ENCODE results near the gene GHR.
"Not testable (repeated sequence)": the region's sequence is repeated elsewhere in the genome, so short reads cannot be mapped to it uniquely, and the experiment has no call there.

The GHR gene

GRCh38 chr5:42655982-42656650 is 232.9 kb downstream of the GHR start:
- DNase-seq = no peak

GRCh38 chr5:42656651-42657015 is 233.4 kb downstream of the GHR start:
- DNase-seq = no peak

DNA sequence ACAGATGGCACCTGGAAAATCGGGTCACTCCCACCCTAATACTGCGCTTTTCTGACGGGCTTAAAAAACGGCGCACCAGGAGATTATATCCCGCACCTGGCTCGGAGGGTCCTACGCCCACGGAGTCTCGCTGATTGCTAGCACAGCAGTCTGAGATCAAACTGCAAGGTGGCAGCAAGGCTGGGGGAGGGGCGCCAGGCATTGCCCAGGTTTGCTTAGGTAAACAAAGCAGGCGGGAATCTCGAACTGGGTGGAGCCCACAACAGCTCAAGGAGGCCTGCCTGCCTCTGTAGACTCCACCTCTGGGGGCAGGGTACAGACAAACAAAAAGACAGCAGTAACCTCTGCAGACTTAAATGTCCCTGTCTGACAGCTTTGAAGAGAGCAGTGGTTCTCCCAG is 236.6 kb downstream of the GHR start:
- DNase-seq = not testable (repeated sequence)

DNA sequence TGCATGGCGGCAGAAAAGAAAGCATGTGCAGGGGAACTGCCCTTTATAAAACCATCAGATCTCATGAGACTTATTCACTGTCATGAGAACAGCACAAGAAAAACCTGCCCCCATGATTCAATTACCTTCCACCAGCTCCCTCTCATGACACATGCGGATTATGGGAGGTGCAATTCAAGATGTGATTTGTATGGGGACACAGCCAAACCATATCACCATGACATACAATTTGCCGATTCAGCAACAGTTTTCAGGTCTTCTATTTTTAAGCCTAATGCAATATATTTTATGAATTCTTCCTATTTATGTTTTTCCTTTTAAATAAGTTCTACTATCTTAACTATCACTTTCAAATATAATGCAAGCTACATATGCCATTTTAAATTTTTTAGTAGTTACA is 242.6 kb downstream of the GHR start:
- no peak for DNase-seq

GRCh38 chr5:42666869-42667268 is 243.6 kb downstream of the GHR start:
- no peak for DNase-seq

DNA sequence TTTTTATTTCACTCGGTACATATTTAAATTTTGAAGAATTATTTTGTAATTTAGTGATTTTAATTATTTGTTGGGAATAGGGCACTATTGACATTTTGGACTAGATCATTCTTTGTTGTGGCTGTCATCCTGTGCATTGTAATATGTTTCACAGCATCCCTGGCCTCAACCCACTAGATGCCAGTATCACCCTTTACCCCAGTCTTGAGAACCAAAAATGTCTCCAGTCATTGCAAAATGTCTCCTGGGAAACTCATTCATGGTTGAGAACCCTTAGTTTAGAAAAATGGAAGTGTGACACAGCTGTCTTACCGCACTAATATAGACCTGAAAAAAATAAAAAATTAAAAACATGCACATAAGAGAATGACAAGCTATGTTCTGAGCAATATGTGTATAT is 245.0 kb downstream of the GHR start:
- DNase-seq = no peak

GRCh38 chr5:42672925-42673324 is 249.7 kb downstream of the GHR start:
- no peak for DNase-seq

GRCh38 chr5:42675602-42676001 is 252.4 kb downstream of the GHR start:
- DNase-seq = no peak

GRCh38 chr5:42676362-42676761 is 253.1 kb downstream of the GHR start:
- DNase-seq = no peak

GRCh38 chr5:42677156-42677842 is 254.1 kb downstream of the GHR start:
- no peak for DNase-seq

- no peak for DNase-seq
Measured at GRCh38 chr5:42680046-42680445, 256.8 kb downstream of the GHR start.

- not testable (repeated sequence) for DNase-seq
Measured at GRCh38 chr5:42685078-42685477, 261.8 kb downstream of the GHR start.

- DNase-seq = no peak
Measured at GRCh38 chr5:42689391-42689790, 266.2 kb downstream of the GHR start.

DNA sequence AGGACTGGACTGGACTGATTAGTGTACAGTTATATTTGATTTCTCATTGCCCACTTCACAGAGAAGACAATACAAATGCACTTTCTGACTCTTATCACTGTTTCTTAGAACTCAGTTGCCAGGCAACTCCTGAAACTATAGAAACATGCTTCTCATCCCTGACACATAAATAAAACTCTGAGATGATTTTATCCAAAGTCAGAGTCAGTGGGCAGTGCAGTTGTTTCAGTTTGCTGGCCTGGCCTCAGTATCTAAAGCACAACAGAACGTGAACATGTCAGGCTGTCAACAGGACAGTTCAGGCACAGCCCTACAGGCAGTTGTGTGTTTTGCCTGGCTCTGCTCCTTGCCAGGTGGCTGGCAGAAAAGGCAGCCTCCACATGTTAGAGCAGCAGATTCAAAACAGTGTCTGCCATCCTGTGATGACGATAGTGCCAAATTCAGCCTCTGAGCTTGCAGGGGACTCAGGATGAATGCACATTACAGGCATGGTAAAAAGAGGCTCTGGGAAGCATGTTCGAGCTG is 268.2 kb downstream of the GHR start:
- no peak for DNase-seq

GRCh38 chr5:42701351-42702059 is 278.3 kb downstream of the GHR start:
- DNase-seq = no peak

DNA sequence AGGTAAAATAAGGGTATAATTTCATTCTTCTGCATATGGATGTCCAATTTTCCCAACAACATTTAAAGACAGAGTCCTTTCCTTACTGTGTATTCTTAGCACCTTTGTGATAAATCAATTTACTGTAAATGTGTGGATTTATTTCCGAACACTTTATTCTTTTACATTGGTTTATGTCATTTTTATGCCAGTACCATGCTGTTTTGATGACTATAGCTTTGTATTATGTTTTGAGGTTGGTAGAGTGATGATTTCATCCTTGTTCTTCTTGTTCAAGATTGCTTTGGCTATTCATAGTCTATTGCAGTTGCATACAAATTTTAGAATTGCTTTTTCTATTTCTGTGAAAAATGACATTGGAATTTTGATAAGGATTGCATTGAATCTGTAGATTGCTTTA is 280.0 kb downstream of the GHR start:
- no peak for DNase-seq

DNA sequence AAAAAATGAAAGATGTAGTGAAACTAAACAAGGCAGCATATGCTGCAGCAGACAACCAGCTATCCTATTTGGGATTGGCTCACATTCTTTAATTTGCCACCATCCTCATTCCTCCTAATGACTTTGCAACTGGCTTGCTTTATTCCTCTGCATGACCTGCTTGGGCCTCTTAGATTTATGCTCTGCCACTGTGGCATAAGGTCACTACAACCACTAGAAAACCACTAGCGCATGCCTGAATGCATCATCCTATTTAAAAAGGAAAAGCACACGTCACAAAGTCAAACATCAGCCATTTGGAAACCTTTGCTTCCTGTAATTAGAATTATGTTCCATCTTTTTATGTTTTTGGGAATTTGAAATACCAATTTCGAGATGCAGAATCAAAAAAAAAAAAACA is 292.5 kb downstream of the GHR start:
- no peak for DNase-seq

GRCh38 chr5:42718591-42718990 is 295.4 kb downstream of the GHR start:
- DNase-seq = peak in 1 of 2 donors; percentile 3

DNA sequence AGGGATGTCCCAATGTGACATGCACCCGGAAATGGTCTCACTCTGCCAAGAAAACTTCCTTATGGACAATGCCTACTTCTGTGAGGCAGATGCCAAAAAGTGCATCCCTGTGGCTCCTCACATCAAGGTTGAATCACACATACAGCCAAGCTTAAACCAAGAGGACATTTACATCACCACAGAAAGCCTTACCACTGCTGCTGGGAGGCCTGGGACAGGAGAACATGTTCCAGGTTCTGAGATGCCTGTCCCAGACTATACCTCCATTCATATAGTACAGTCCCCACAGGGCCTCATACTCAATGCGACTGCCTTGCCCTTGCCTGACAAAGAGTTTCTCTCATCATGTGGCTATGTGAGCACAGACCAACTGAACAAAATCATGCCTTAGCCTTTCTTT is 295.8 kb downstream of the GHR start:
- no peak for DNase-seq

DNA sequence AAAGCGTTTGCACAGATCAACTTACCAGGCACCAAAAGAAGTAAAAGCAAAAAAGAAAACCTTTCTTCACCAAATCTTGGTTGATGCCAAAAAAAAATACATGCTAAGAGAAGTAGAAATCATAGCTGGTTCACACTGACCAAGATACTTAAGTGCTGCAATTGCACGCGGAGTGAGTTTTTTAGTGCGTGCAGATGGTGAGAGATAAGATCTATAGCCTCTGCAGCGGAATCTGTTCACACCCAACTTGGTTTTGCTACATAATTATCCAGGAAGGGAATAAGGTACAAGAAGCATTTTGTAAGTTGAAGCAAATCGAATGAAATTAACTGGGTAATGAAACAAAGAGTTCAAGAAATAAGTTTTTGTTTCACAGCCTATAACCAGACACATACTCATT is 297.0 kb downstream of the GHR start:
- DNase-seq = no peak

GRCh38 chr5:42721484-42721883 is 298.2 kb downstream of the GHR start:
- no peak for DNase-seq

DNA sequence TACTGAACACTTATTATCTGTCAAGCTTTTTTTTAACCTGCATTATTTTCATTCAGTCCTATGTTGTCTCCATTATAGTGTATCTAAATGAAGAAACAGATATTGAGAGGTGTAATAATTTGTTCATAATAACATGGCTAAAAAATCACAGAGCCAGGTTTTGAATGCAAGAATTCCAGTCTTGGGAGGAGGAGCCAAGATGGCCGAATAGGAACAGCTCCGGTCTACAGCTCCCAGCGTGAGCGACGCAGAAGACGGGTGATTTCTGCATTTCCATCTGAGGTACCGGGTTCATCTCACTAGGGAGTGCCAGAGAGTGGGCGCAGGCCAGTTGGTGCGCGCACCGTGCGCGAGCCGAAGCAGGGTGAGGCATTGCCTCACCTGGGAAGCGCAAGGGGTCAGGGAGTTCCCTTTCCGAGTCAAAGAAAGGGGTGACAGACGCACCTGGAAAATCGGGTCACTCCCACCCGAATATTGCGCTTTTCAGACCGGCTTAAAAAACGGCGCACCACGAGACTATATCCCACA is 311.4 kb downstream of the GHR start:
- DNase-seq = not testable (repeated sequence)

GRCh38 chr5:42740920-42741319 is 317.7 kb downstream of the GHR start:
- no peak for DNase-seq

DNA sequence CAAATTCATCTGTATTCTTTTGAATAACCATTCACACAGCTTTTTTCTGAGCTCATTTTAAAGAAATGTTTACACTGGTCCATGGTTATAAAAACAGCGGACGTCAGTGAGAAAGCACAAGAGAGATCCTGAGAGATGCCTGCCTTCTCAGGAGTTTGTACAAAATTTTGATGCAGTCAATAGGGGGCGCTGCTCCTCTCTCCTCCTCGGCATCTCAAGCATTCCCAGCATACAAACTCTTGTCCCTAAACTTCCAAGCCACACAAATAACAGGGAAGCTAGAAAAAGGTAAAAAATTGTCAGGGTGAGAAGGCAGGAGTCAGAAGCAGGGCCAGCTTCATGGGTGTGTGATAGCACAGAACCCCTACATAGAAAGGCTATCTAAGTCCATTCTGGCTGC is 322.2 kb downstream of the GHR start:
- no peak for DNase-seq
